ENCODE data around the gene LHFPL2.

The LHFPL2 gene

DNA sequence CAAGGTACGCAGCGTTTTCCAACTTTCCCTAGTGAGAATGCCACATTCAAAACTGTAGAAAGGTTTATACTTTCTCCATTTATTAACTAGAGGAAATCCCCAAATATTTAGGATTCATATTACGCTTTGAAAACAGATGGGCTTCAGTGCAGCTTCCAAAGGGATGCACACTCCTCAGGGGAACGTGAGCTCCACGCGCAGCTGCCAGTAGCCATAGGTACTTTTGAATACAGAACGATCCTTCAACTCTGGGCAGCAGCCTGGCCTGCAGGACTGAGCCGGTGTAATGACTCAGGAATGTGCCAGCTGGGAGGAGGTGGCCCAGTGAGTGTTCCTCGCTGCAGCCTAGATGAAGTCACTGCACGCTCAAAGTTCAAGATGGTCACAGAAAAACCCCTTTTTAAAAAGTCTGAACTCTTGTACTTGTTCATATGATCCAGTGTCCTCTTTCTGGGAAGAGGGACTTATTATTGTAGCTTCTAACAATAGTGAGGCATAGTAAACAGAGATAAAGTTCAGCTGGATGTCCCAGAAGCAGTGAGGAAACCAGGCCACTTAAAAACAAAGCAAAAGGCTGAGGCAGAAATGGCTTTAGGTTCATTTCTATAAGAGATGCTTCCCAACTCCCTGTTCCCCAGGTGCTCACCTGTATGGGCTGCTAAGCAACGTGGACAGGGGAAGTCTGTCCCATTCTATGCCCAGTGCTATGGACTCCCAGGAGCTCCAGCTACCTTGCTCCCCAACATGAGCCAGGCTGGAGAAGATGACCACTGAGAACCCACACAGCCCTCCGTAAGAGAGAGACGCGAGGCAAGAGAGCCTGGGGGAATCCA lies 130.0 kb downstream of the LHFPL2 start:
- DNase-seq (ENCODE audit: low read depth, low spot score) = no peak
- TF ChIP-seq, protein P1, sequence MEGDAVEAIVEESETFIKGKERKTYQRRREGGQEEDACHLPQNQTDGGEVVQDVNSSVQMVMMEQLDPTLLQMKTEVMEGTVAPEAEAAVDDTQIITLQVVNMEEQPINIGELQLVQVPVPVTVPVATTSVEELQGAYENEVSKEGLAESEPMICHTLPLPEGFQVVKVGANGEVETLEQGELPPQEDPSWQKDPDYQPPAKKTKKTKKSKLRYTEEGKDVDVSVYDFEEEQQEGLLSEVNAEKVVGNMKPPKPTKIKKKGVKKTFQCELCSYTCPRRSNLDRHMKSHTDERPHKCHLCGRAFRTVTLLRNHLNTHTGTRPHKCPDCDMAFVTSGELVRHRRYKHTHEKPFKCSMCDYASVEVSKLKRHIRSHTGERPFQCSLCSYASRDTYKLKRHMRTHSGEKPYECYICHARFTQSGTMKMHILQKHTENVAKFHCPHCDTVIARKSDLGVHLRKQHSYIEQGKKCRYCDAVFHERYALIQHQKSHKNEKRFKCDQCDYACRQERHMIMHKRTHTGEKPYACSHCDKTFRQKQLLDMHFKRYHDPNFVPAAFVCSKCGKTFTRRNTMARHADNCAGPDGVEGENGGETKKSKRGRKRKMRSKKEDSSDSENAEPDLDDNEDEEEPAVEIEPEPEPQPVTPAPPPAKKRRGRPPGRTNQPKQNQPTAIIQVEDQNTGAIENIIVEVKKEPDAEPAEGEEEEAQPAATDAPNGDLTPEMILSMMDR (IDR thresholded peaks at IDR 0.05; ENCODE audit: insufficient read depth, low read length, missing control alignments) = no peak

DNA sequence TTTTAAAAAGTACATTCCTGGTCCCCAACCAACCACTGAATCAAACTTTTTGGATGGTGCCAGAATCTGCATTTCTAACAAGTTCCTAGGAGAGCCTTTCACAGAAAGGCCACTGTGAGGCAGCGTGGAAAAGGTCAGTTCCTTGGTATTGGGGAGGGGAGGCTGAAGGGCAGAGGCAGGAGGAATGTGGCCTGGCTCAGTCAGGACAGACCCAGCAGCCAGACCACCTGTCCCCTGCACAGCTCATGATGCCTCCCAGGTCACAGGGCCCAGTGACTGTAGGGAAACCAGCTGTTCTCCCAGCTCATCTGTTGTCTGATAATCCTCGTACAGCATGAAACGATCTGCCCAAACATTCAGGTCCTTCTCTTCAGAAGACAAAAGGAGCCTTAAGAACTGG lies 132.9 kb downstream of the LHFPL2 start:
- ChIA-PET POLR2A (interaction anchor here (0.5 to 1.4 kb wide), 3 partner anchors 14 to 1014 kb away, joined by 3 to 5 read pairs (median 3); no protein-coding TSS in a partner anchor), CTCF (interaction anchor here (1.2 to 1.7 kb wide), 2 partner anchors 18 to 22 kb away, joined by 4 to 5 read pairs; no protein-coding TSS in a partner anchor)
- no peak for DNase-seq (ENCODE audit: low read depth, low spot score)
- TF ChIP-seq, protein P1 (IDR thresholded peaks at IDR 0.05; ENCODE audit: insufficient read depth, low read length, missing control alignments) = no peak
- no peak overlapping the region for H3K4me3 ChIP-seq (ENCODE audit: low read depth, low read length)

More for the DNA sequence above, 130.0 kb downstream of the LHFPL2 start:
- ChIA-PET POLR2A (interaction anchor here (0.9 kb wide), 2 partner anchors 11 to 12 kb away, joined by 3 read pairs; no protein-coding TSS in a partner anchor), CTCF (interaction anchor here (1.1 to 1.8 kb wide), 3 partner anchors 9 to 15 kb away, joined by 3 to 4 read pairs (median 4); no protein-coding TSS in a partner anchor)
- no peak overlapping the region for H3K4me3 ChIP-seq (ENCODE audit: low read depth, low read length)

DNA sequence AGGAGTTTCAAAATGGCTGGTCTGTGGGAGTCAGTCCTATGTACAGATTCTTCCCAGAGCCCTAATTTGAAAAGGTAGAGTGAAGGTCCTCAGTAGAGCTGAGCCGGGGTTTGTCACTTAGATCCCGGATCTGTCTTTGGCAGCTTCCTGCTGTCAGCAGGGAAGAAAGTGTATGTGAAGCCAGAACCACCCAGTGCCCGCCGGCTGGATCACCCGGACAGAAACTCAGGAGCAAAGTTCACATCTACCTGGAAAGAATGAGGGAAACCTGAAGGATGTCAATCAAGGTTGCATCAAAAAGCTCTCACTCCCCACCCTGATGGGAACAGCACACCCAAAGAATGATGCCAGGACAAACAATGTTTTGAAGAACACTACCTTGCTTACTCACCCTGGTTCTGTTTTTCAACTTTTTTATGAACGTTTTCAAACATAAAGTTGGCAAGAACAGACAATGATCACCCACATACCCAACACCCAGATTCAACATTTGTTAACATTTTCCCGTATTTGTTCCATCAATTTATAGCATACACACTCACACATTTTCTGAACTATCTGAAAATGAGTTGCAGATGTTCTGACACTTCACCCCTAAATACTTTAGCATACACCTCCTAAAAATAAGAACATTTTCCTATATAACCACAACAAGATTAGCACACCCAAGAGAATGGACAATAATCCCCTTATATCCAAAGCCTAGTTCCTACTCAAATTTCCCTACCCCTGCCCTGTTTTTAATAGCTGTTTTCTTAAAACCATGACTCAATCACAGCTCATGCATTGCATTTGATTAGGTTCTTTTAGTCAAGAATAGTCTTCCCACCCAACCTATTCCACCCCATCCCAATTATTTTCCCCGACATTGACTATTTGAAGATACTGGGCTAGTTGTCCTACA lies 133.9 kb downstream of the LHFPL2 start:
- TF ChIP-seq, protein P1 (IDR thresholded peaks at IDR 0.05; ENCODE audit: insufficient read depth, low read length, missing control alignments) = no peak
- ChIA-PET CTCF (interaction anchor here (1.2 to 1.7 kb wide), 2 partner anchors 19 to 23 kb away, joined by 4 to 5 read pairs; no protein-coding TSS in a partner anchor), POLR2A (interaction anchor here (0.5 to 1.4 kb wide), 2 partner anchors 13 to 19 kb away, joined by 3 to 5 read pairs; no protein-coding TSS in a partner anchor)
- no peak for DNase-seq (ENCODE audit: low read depth, low spot score)
- no peak overlapping the region for H3K4me3 ChIP-seq (ENCODE audit: low read depth, low read length)

DNA sequence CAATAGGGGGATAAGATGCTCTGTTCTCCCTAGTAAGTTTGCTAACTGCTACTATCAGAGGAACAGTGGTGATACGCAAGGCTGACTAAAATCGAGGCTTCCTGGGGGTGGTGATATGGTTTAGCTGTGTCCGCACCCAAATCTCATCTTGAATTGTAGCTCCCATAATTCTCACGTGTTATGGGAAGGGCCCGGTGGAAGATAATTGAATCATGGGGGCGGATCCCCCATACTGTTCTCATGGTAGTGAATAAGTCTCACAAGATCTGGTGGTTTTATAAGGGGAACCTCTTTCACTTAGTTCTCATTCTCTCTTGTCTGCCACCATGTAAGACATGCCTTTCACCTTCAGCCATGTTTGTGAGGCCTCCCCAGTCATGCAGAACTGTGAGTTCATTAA lies 135.1 kb downstream of the LHFPL2 start:
- ChIA-PET POLR2A (no interaction called here), CTCF (interaction anchor here (2.2 kb wide), 1 partner anchor 46 kb away, joined by 6 read pairs; no protein-coding TSS in a partner anchor)
- TF ChIP-seq, protein P1 (IDR thresholded peaks at IDR 0.05; ENCODE audit: insufficient read depth, low read length, missing control alignments) = no peak
- no peak for DNase-seq (ENCODE audit: low read depth, low spot score)
- H3K4me3 ChIP-seq (ENCODE audit: low read depth, low read length) = no peak overlapping the region

DNA sequence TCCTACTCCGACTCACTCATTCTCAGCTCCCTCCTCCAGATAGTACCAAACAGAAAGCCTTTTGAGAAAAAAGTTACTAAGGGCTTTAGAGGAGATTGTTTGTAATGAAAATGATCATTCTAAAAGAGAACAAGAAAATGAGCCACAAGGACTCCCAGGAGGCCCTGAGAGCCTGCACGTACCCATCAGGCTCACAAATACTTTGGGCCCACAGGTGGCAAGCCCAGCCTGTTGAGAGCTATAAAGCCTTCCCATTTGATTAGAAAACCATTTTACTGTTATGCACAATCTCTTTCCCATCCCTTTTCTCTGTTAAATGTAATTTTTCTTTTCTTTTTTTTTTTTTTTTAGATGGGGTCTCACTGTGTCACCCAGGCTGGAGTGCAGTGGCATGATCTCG lies 136.1 kb downstream of the LHFPL2 start:
- H3K4me3 ChIP-seq (ENCODE audit: low read depth, low read length) = no peak overlapping the region
- CTCF ChIA-PET = interaction anchor here (2.2 kb wide), 1 partner anchor 45 kb away, joined by 6 read pairs; no protein-coding TSS in a partner anchor
- TF ChIP-seq, protein P1 (IDR thresholded peaks at IDR 0.05; ENCODE audit: insufficient read depth, low read length, missing control alignments) = no peak
- POLR2A ChIA-PET = no interaction called here
- no peak for DNase-seq (ENCODE audit: low read depth, low spot score)

Data from AG04449 (cell line).